GM12878 (cell line): Measurements from ENCODE around the gene RGL1. TPM values are rescaled to one million over a fixed set of nuclear protein-coding genes. Genes with fewer than 3 reads are reported as not detected.

Experiments used
- ATAC-seq: fragments of 200-7000 bp; cut with Tn5 transposase; 3 replicates; pipeline ENCODE4 v1.9.1; 2020; ENCODE audit warnings: mild to moderate bottlenecking, moderate library complexity
- BruUV-seq: library from RNA; stranded (reverse); fragments of 400-500 nt; replicated peaks from 2 replicates; lab custom pipeline; 2021; lab: Mats Ljungman, UMichigan
- CTCF ChIA-PET: fragments of 300-600 bp; sonication (Branson Sonifier 250); formaldehyde crosslinking; extraction: SDS; loops from one replicate; lab custom pipeline; 2021; ENCODE audit warnings: inconsistent platforms; lab: Yijun Ruan, JAX
- POLR2A ChIA-PET: fragments of 350-600 bp; formaldehyde crosslinking; extraction: SDS; loops from one replicate; lab custom pipeline; 2021; ENCODE audit warnings: inconsistent platforms; lab: Charles Lee
- RAD21 ChIA-PET: fragments of 300-600 bp; sonication (Branson Sonifier 250); formaldehyde crosslinking; loops from one replicate; lab custom pipeline; 2023; ENCODE audit warnings: antibody characterized with exemption; ENCODE audit not compliant: unreplicated experiment; lab: Charles Lee
- SMC1A ChIA-PET: fragments of 300-600 bp; sonication (Branson Sonifier 250); formaldehyde crosslinking; loops from one replicate; lab custom pipeline; 2023; ENCODE audit not compliant: unreplicated experiment, uncharacterized antibody; lab: Charles Lee
- DNase-seq: peaks from one replicate; pipeline ENCODE4 v3.0.0-alpha.2; 2011; ENCODE audit warnings: low read depth, low spot score
- FAIRE-seq: peaks from 3 replicates; lab custom pipeline; 2011; peaks lifted over from hg19 to GRCh38; lab: Jason Lieb, UNC
- H2AFZ ChIP-seq: 2 replicates; pipeline ENCODE4 v1.6.0; 2011; ENCODE audit warnings: low read depth, low read length, control low read depth; ENCODE audit not compliant: control insufficient read depth
- H3K27ac ChIP-seq: 2 replicates; pipeline ENCODE4 v1.5.1; 2011; ENCODE audit warnings: control low read depth; ENCODE audit not compliant: control insufficient read depth, insufficient read depth
- H3K27me3 ChIP-seq, 2 experiments: replicated peaks in 1 of 2; 2 replicates each; pipeline versions ENCODE4 v1.6.0 to v1.6.1; 2011; ENCODE audit warnings: low read length in 1 of 2; ENCODE audit not compliant: control insufficient read depth in 2 of 2, insufficient read depth in 2 of 2
- H3K36me3 ChIP-seq, 2 experiments: 2 replicates each; pipeline ENCODE4 v1.5.1; 2011; ENCODE audit warnings: low read length in 1 of 2; ENCODE audit not compliant: control insufficient read depth in 2 of 2, insufficient read depth in 2 of 2
- H3K4me1 ChIP-seq: 2 replicates; pipeline ENCODE4 v1.6.1; 2011; ENCODE audit warnings: mild to moderate bottlenecking, low read length, moderate library complexity, mixed read lengths; ENCODE audit not compliant: control insufficient read depth, insufficient read depth
- H3K4me2 ChIP-seq: 2 replicates; pipeline ENCODE4 v1.6.0; 2011; ENCODE audit warnings: control low read depth; ENCODE audit not compliant: control insufficient read depth, insufficient read depth
- H3K4me3 ChIP-seq: fragments of 200-600 bp; sonication (generic); 2 replicates; pipeline ENCODE4 v1.5.1; 2016
- H3K79me2 ChIP-seq: 2 replicates; pipeline ENCODE4 v1.6.0; 2011; ENCODE audit warnings: low read length; ENCODE audit not compliant: control insufficient read depth, insufficient read depth
- H3K9ac ChIP-seq: 2 replicates; pipeline ENCODE4 v1.8.0; 2011; ENCODE audit warnings: low read length, control low read depth, mixed read lengths; ENCODE audit not compliant: control insufficient read depth, insufficient read depth
- H3K9me3 ChIP-seq: replicated peaks from 3 replicates; pipeline ENCODE4 v1.5.1; 2011; ENCODE audit warnings: mild to moderate bottlenecking, low read length; ENCODE audit not compliant: control insufficient read depth, insufficient read depth
- H4K20me1 ChIP-seq: 2 replicates; pipeline ENCODE4 v1.6.0; 2011; ENCODE audit not compliant: control insufficient read depth, insufficient read depth
- CBFB ChIP-seq: IDR thresholded peaks from 2 replicates; pipeline ENCODE4 v1.6.1; 2016; ENCODE audit warnings: antibody characterized with exemption, low read depth
- NBN ChIP-seq: fragments of 450-650 bp; IDR thresholded peaks from 2 replicates; pipeline ENCODE4 v1.6.1; 2016
- PRDM15 ChIP-seq: fragments of 450-650 bp; formaldehyde crosslinking; IDR thresholded peaks from 2 replicates; pipeline ENCODE4 v1.4.0; 2020; ENCODE audit warnings: mild to moderate bottlenecking, moderate library complexity
- RAD21 ChIP-seq: IDR thresholded peaks from 2 replicates; pipeline ENCODE4 v1.6.1; 2011; ENCODE audit warnings: mild to moderate bottlenecking, low read depth, low read length, moderate library complexity; ENCODE audit not compliant: insufficient read depth
- REST ChIP-seq: IDR thresholded peaks from 2 replicates; pipeline ENCODE4 v1.6.1; 2012; ENCODE audit warnings: mild to moderate bottlenecking, low read depth, low read length
- SRF ChIP-seq, 2 experiments: IDR thresholded peaks; 2 replicates each; pipeline ENCODE4 v1.6.1; 2011; ENCODE audit warnings: low read depth in 2 of 2, low read length in 2 of 2, mild to moderate bottlenecking in 1 of 2, moderate library complexity in 1 of 2
- TAF1 ChIP-seq: IDR thresholded peaks from 2 replicates; pipeline ENCODE4 v1.6.1; 2011; ENCODE audit warnings: mild to moderate bottlenecking, low read depth, low read length, borderline replicate concordance
- USF2 ChIP-seq: IDR thresholded peaks from 2 replicates; pipeline ENCODE4 v1.6.1; 2011; ENCODE audit warnings: low read depth, low read length, improper control_type of control experiment, borderline replicate concordance
- ZBTB4 ChIP-seq: fragments of 450-650 bp; formaldehyde crosslinking; IDR thresholded peaks from 2 replicates; pipeline ENCODE4 v1.4.0; 2022; ENCODE audit warnings: mild to moderate bottlenecking, moderate library complexity
- WGBS: methylation state at CpG from one replicate; pipeline ENCODE4 v1.1.6; 2016; ENCODE audit warnings: low lambda C conversion rate; ENCODE audit not compliant: insufficient replicate concordance, insufficient coverage; ENCODE audit errors: missing lambda C conversion rate; 5-methylcytosine and 5-hydroxymethylcytosine counted together
- in situ Hi-C: fragments of 300-500 bp; cut with MboI; formaldehyde crosslinking; loops from 9 replicates; pipeline ENCODE4 v1.14.3; 2018; ENCODE audit warnings: mixed read lengths
- intact Hi-C: fragments of 100-400 bp; cut with micrococcal nuclease; formaldehyde crosslinking; loops from one replicate; pipeline ENCODE4 v1.14.2; 2022; ENCODE audit not compliant: unreplicated experiment
- polyA plus RNA-seq, 11 experiments: library from polyadenylated mRNA; depleted of rRNA in 4 of 11; unstranded in 6 of 11; stranded (reverse) in 5 of 11; fragments of >200 nt; fragmentation: Nextera tagmentation in 4 of 11; fragmentation: Illumina TruSeq in 1 of 11; extraction: Ambion mirVana in 4 of 11; extraction: Trizol in 1 of 11; gene quantifications; 1 replicate in 1 of 11; 2 replicates in 10 of 11; pipeline versions ENCODE4 v1.2.1 to v1.2.3, GENCODE V29; 2011 to 2016; ENCODE audit warnings: inconsistent platforms in 2 of 11, missing spikeins in 2 of 11, low read depth in 1 of 11
- total RNA-seq, 4 experiments: library from RNA; depleted of rRNA in 3 of 4; stranded (reverse); fragments of >200 nt in 3 of 4; fragmentation: Illumina TruSeq in 1 of 4; extraction: Trizol in 1 of 4; gene quantifications; 2 replicates each; pipeline versions ENCODE4 v1.2.1 to v1.2.3, GENCODE V29; 2013 to 2021

Gene RGL1
- total and polyA plus RNA-seq, 10 of the 15 experiments (the other 5 are each of a cell fraction or from before 2014, with no cell fraction given), result 8.1 to 25.0 (median 19.0) TPM

- no peak overlapping the region for H3K4me2 ChIP-seq
- WGBS, result 0% methylated on average over 1 of the region's 1 CpG
- ChIA-PET POLR2A (no interaction called here), SMC1A (no interaction called here), CTCF (no interaction called here), RAD21 (no interaction called here)
- H3K27me3 ChIP-seq, result no peaks in the 10 kb centered on the region
- ATAC-seq (no peak), DNase-seq (no peak), FAIRE-seq (no peak)
- TF ChIP-seq REST (no peak), TAF1 (no peak), NBN (no peak), USF2 (no peak), RAD21 (no peak), CBFB (no peak), ZBTB4 (CRISPR knock-in tag) (no peak), SRF (IDR thresholded peaks at IDR 0.05; ENCODE audit: low read depth in 2 of 2, low read length in 2 of 2) (no peak), PRDM15 (CRISPR knock-in tag) (no peak)
- no peak overlapping the region for H2AFZ ChIP-seq
- no peak overlapping the region for H3K4me3 ChIP-seq
- no peak overlapping the region for H3K9ac ChIP-seq
- in situ Hi-C loops (no loop called here), intact Hi-C loops (no loop called here)
- no peaks in the 10 kb centered on the region for H3K36me3 ChIP-seq
- H3K9me3 ChIP-seq, result peaks cover 14% of the 10 kb centered on the region
- no TSS peak for BruUV-seq
- no peak overlapping the region for H3K27ac ChIP-seq
- no peaks in the 10 kb centered on the region; the same call in 1 of the 2 replicates for H3K4me1 ChIP-seq
- H3K79me2 ChIP-seq, result peaks cover 7% of the 10 kb centered on the region
- H4K20me1 ChIP-seq, result no peaks in the 10 kb centered on the region
Observed at GRCh38 chr1:183800449-183800848, 4.5 kb upstream of the RGL1 start.
